ENCODE results near the gene XPO6.

XPO6 gene

GRCh38 chr16:28061352-28062101 lies 150.2 kb downstream of the XPO6 start:
- DNase-seq (ENCODE audit: low read depth): no peak

- DNase-seq (ENCODE audit: low read depth): no peak
These were observed 151.8 kb downstream of the XPO6 start for GRCh38 chr16:28059841-28060575.

GRCh38 chr16:28058839-28059589 lies 152.8 kb downstream of the XPO6 start:
- DNase-seq (ENCODE audit: low read depth): no peak

GRCh38 chr16:28057949-28058348 lies 153.8 kb downstream of the XPO6 start:
- no peak for DNase-seq (ENCODE audit: low read depth)

- no peak for DNase-seq (ENCODE audit: low read depth)
These were observed 158.3 kb downstream of the XPO6 start for GRCh38 chr16:28053461-28053860.

GRCh38 chr16:28052274-28053128 lies 159.3 kb downstream of the XPO6 start:
- DNase-seq (ENCODE audit: low read depth): no peak

GRCh38 chr16:28051486-28051885 lies 160.3 kb downstream of the XPO6 start:
- no peak for DNase-seq (ENCODE audit: low read depth)

Measured in stimulated activated CD8-positive, alpha-beta memory T cell treated with anti-CD3 and anti-CD28 coated beads, Interleukin-12 subunit alpha, Interleukin-12 subunit beta, amount 100 ng/mL, for 1 hour (primary cell).